CD4-positive, alpha-beta memory T cell (primary cell): ENCODE measurements around the gene NAXE. TPM values are rescaled to one million over a fixed set of nuclear protein-coding genes. Genes with fewer than 3 reads are reported as not detected.

ENCODE experiments used
- CTCF ChIA-PET: fragments of 350-600 bp; sonication (Branson Sonifier 250); formaldehyde crosslinking; loops from one replicate; lab custom pipeline; 2021; ENCODE audit warnings: inconsistent platforms; ENCODE audit not compliant: partially characterized antibody; lab: Charles Lee
- POLR2A ChIA-PET: fragments of 350-600 bp; sonication (Branson Sonifier 250); formaldehyde crosslinking; loops from one replicate; lab custom pipeline; 2021; ENCODE audit not compliant: partially characterized antibody; lab: Charles Lee
- DNase-seq, 5 donors: peaks; one replicate each; pipeline versions ENCODE4 v3.0.0 to v3.0.0-alpha.2; 2020 to 2022; ENCODE audit warnings: mixed read lengths in 1 of 5
- H3K27ac ChIP-seq: one replicate; pipeline ENCODE4 v1.7.0; 2013; ENCODE audit warnings: low read depth, low read length
- H3K27me3 ChIP-seq: 2 replicates; pipeline ENCODE4 v1.7.0; 2013; ENCODE audit warnings: mild to moderate bottlenecking, low read length, moderate library complexity; ENCODE audit not compliant: insufficient read depth
- H3K36me3 ChIP-seq: 2 replicates; pipeline ENCODE4 v1.7.0; 2013; ENCODE audit warnings: mild to moderate bottlenecking, low read length, moderate library complexity; ENCODE audit not compliant: insufficient read depth
- H3K4me1 ChIP-seq: 2 replicates; pipeline ENCODE4 v1.7.0; 2013; ENCODE audit warnings: mild to moderate bottlenecking, low read length, moderate library complexity; ENCODE audit not compliant: insufficient read depth
- H3K4me3 ChIP-seq, 2 donors: one replicate each; pipeline ENCODE4 v1.7.0; 2013; ENCODE audit warnings: low read length in 2 of 2, mild to moderate bottlenecking in 1 of 2
- H3K9me3 ChIP-seq, 2 donors: one replicate each; pipeline ENCODE4 v1.7.0; 2013; ENCODE audit warnings: low read length in 2 of 2, control low read depth in 1 of 2; ENCODE audit not compliant: control insufficient read depth in 1 of 2
- H3K27ac Mint-ChIP-seq, 7 donors: one replicate each; pipeline ENCODE4 v1.8.0; 2020 to 2021; ENCODE audit warnings: mixed read lengths in 7 of 7, mild to moderate bottlenecking in 6 of 7, inconsistent platforms in 3 of 7, moderate library complexity in 3 of 7
- H3K27me3 Mint-ChIP-seq, 2 donors: one replicate each; pipeline ENCODE4 v1.8.0; 2020 to 2021; ENCODE audit warnings: mixed read lengths in 2 of 2
- H3K36me3 Mint-ChIP-seq, 2 donors: one replicate each; pipeline ENCODE4 v1.8.0; 2020 to 2021; ENCODE audit warnings: mixed read lengths in 2 of 2, inconsistent platforms in 1 of 2, mild to moderate bottlenecking in 1 of 2
- H3K4me1 Mint-ChIP-seq, 4 donors: one replicate each; pipeline ENCODE4 v1.8.0; 2020 to 2021; ENCODE audit warnings: mixed read lengths in 4 of 4, mild to moderate bottlenecking in 1 of 4
- H3K4me3 Mint-ChIP-seq, 8 donors: one replicate each; pipeline ENCODE4 v1.8.0; 2020 to 2021; ENCODE audit warnings: mixed read lengths in 8 of 8, mild to moderate bottlenecking in 7 of 8, moderate library complexity in 6 of 8, inconsistent platforms in 3 of 8
- H3K9me3 Mint-ChIP-seq, 8 donors: one replicate each; pipeline ENCODE4 v1.8.0; 2020 to 2021; ENCODE audit warnings: mixed read lengths in 8 of 8, mild to moderate bottlenecking in 5 of 8, inconsistent platforms in 3 of 8, moderate library complexity in 1 of 8
- intact Hi-C: fragments of 100-400 bp; cut with micrococcal nuclease; formaldehyde crosslinking; loops from one replicate; pipeline ENCODE4 v1.15.1; 2023
- polyA plus RNA-seq, 2 donors: library from polyadenylated mRNA; unstranded; fragments of 300-500 nt; fragmentation: Illumina TruSeq; gene quantifications; one replicate each; pipeline ENCODE4 v1.2.3, GENCODE V29; 2021
- total RNA-seq, 2 experiments: library from RNA; stranded (reverse); gene quantifications; one replicate each; pipeline ENCODE4 v1.2.3, GENCODE V29; 2021

The NAXE gene
- total and polyA plus RNA-seq, 4 experiments from 2014 or later = 46.7 to 152 (median 71.4) TPM

- no peak overlapping the region for H3K4me3 Mint-ChIP-seq
- H3K4me1 Mint-ChIP-seq = peaks cover 0 to 2% (median 0%) of the 10 kb centered on the region in 4 donors
- no peaks in the 10 kb centered on the region for H3K9me3 Mint-ChIP-seq
- no peak overlapping the region for H3K4me3 ChIP-seq
- no peaks in the 10 kb centered on the region for H3K9me3 ChIP-seq
- no peaks in the 10 kb centered on the region for H3K36me3 Mint-ChIP-seq
- H3K27me3 ChIP-seq = peaks cover 8% of the 10 kb centered on the region
- intact Hi-C loops = no loop called here
- H3K36me3 ChIP-seq = no peaks in the 10 kb centered on the region
- no peaks in the 10 kb centered on the region for H3K4me1 ChIP-seq
- ChIA-PET POLR2A (no interaction called here), CTCF (interaction anchor here (1.0 kb wide), 1 partner anchor 46 kb away, joined by 3 read pairs; no protein-coding TSS in a partner anchor)
- H3K27me3 Mint-ChIP-seq = peaks cover 47 to 50% of the 10 kb centered on the region in 2 donors
- H3K27ac ChIP-seq = no peak overlapping the region
- no peak for DNase-seq
- H3K27ac Mint-ChIP-seq = no peak overlapping the region
Observed at GRCh38 chr1:156632355-156632754, 40.8 kb downstream of the NAXE start.

- no peaks in the 10 kb centered on the region for H3K36me3 ChIP-seq
- Mint-ChIP-seq H3K27me3 (peaks cover 53 to 70% of the 10 kb centered on the region in 2 donors), H3K9me3 (peaks cover 0 to 3% (median 0%) of the 10 kb centered on the region in 8 donors), H3K36me3 (no peaks in the 10 kb centered on the region), H3K27ac (no peak overlapping the region), H3K4me1 (peaks cover 8 to 24% (median 17%) of the 10 kb centered on the region in 4 donors), H3K4me3 (no peak overlapping the region)
- intact Hi-C loops = no loop called here
- H3K27ac ChIP-seq = no peak overlapping the region
- ChIA-PET POLR2A (no interaction called here), CTCF (interaction anchor here (3.1 kb wide), 1 partner anchor 11 kb away, joined by 11 read pairs; no protein-coding TSS in a partner anchor)
- no peak overlapping the region for H3K4me3 ChIP-seq
- H3K4me1 ChIP-seq = peaks cover 24% of the 10 kb centered on the region
- H3K27me3 ChIP-seq = peaks cover 57% of the 10 kb centered on the region
- DNase-seq = no peak
- H3K9me3 ChIP-seq = no peaks in the 10 kb centered on the region
Observed at GRCh38 chr1:156638189-156638985, 46.8 kb downstream of the NAXE start.

GRCh38 chr1:156639601-156640101, 48.1 kb downstream of the NAXE start:
- Mint-ChIP-seq H3K4me1 (peaks cover 12 to 29% (median 22%) of the 10 kb centered on the region in 4 donors), H3K9me3 (peaks cover 0 to 3% (median 0%) of the 10 kb centered on the region in 8 donors), H3K4me3 (no peak overlapping the region), H3K27me3 (peaks cover 57 to 70% of the 10 kb centered on the region in 2 donors), H3K36me3 (no peaks in the 10 kb centered on the region), H3K27ac (no peak overlapping the region)
- Histone ChIP-seq H3K4me3 (no peak overlapping the region), H3K27ac (no peak overlapping the region), H3K9me3 (no peaks in the 10 kb centered on the region), H3K27me3 (peaks cover 69% of the 10 kb centered on the region), H3K4me1 (peaks cover 32% of the 10 kb centered on the region), H3K36me3 (no peaks in the 10 kb centered on the region)
- DNase-seq = no peak
- ChIA-PET CTCF (interaction anchor here (3.1 kb wide), 1 partner anchor 12 kb away, joined by 11 read pairs; no protein-coding TSS in a partner anchor), POLR2A (no interaction called here)
- intact Hi-C loops = no loop called here

- Mint-ChIP-seq H3K36me3 (no peaks in the 10 kb centered on the region), H3K27ac (peak overlapping the region in 1 of 7 donors; percentile 55), H3K4me1 (peaks cover 12 to 35% (median 22%) of the 10 kb centered on the region in 4 donors), H3K9me3 (peaks cover 0 to 3% (median 0%) of the 10 kb centered on the region in 8 donors), H3K27me3 (peaks cover 57 to 74% of the 10 kb centered on the region in 2 donors), H3K4me3 (peak overlapping the region in 7 of 8 donors; percentile 55 to 82 (median 70))
- no peak overlapping the region for H3K4me3 ChIP-seq
- intact Hi-C loops = no loop called here
- ChIA-PET CTCF (interaction anchor here (1.2 to 2.0 kb wide), 3 partner anchors 14 to 49 kb away, joined by 3 to 6 read pairs (median 6); no protein-coding TSS in a partner anchor), POLR2A (interaction anchor here (0.6 kb wide), 1 partner anchor 1816 kb away, joined by 3 read pairs; no protein-coding TSS in a partner anchor)
- no peaks in the 10 kb centered on the region for H3K36me3 ChIP-seq
- no peak for DNase-seq
- no peaks in the 10 kb centered on the region for H3K9me3 ChIP-seq
- H3K27me3 ChIP-seq = peaks cover 64% of the 10 kb centered on the region
- no peak overlapping the region for H3K27ac ChIP-seq
- H3K4me1 ChIP-seq = peaks cover 32% of the 10 kb centered on the region
Observed at GRCh38 chr1:156640842-156641706, 49.5 kb downstream of the NAXE start.

- H3K4me1 ChIP-seq = peaks cover 32% of the 10 kb centered on the region
- intact Hi-C loops = no loop called here
- no peak within 1 kb of the TSS for H3K4me3 ChIP-seq
Observed at GRCh38 chr1:156641761-156642264, 50.2 kb downstream of the NAXE start, which contains the start of gene BCAN. Gene BCAN, plus strand, starts transcription at chr1:156642117. Its CDS starts 3,938 bp downstream, at chr1:156646055.

GRCh38 chr1:156642265-156643048, 50.9 kb downstream of the NAXE start:
- Mint-ChIP-seq H3K36me3 (no peaks in the 10 kb centered on the region), H3K9me3 (peaks cover 0 to 3% (median 0%) of the 10 kb centered on the region in 8 donors), H3K27ac (peak overlapping the region in 1 of 7 donors; percentile 12), H3K27me3 (peaks cover 59 to 74% of the 10 kb centered on the region in 2 donors), H3K4me3 (peak overlapping the region; percentile 47 to 76 (median 56)), H3K4me1 (peaks cover 12 to 35% (median 22%) of the 10 kb centered on the region in 4 donors)
- Histone ChIP-seq H3K4me3 (no peak overlapping the region), H3K9me3 (no peaks in the 10 kb centered on the region), H3K36me3 (no peaks in the 10 kb centered on the region), H3K4me1 (peaks cover 32% of the 10 kb centered on the region), H3K27ac (no peak overlapping the region), H3K27me3 (peaks cover 62% of the 10 kb centered on the region)
- ChIA-PET POLR2A (no interaction called here), CTCF (interaction anchor here (0.7 to 2.0 kb wide), 6 partner anchors 9 to 48 kb away, joined by 3 to 7 read pairs (median 5); no protein-coding TSS in a partner anchor)
- intact Hi-C loops = no loop called here
- DNase-seq = no peak

More at GRCh38 chr1:156641761-156642264, 50.2 kb downstream of the NAXE start, which contains the start of gene BCAN:
- H3K27me3 ChIP-seq = peaks cover 62% of the 10 kb centered on the region
- H3K9me3 ChIP-seq = no peaks in the 10 kb centered on the region
- no peaks in the 10 kb centered on the region for H3K36me3 ChIP-seq
- Mint-ChIP-seq H3K27me3 (peaks cover 58 to 72% of the 10 kb centered on the region in 2 donors), H3K36me3 (no peaks in the 10 kb centered on the region), H3K4me1 (peaks cover 12 to 35% (median 22%) of the 10 kb centered on the region in 4 donors), H3K27ac (peak within 1 kb of the TSS in 3 of 7 donors; percentile 12 to 55 (median 43)), H3K9me3 (peaks cover 0 to 3% (median 0%) of the 10 kb centered on the region in 8 donors), H3K4me3 (peak within 1 kb of the TSS; percentile 48 to 82 (median 70))
- ChIA-PET POLR2A (interaction anchor here (0.6 kb wide), 1 partner anchor 1817 kb away, joined by 3 read pairs; no protein-coding TSS in a partner anchor), CTCF (interaction anchor here (1.2 to 2.0 kb wide), 3 partner anchors 15 to 48 kb away, joined by 3 to 6 read pairs (median 6); no protein-coding TSS in a partner anchor)
- no peak for DNase-seq
- H3K27ac ChIP-seq = no peak within 1 kb of the TSS
